MCF 10A (cell line): Measurements from ENCODE around the gene KLLN. TPM values are rescaled to one million over a fixed set of nuclear protein-coding genes. Genes with fewer than 3 reads are reported as not detected.

ENCODE experiments used
- BruUV-seq: library from RNA; stranded (reverse); fragments of 400-500 nt; replicated peaks from 2 replicates; lab custom pipeline; 2021; lab: Mats Ljungman, UMichigan
- CTCF ChIA-PET: fragments of 300-600 bp; sonication (Branson Sonifier 250); formaldehyde crosslinking; extraction: SDS; loops from one replicate; lab custom pipeline; 2021; ENCODE audit warnings: antibody characterized with exemption, inconsistent platforms; lab: Yijun Ruan, JAX
- POLR2A ChIA-PET: fragments of 300-600, 350-650 bp; sonication (Branson Sonifier 250); formaldehyde crosslinking; extraction: SDS; loops from one replicate; lab custom pipeline; 2020; ENCODE audit warnings: antibody characterized with exemption, inconsistent platforms; lab: Yijun Ruan, JAX
- DNase-seq: peaks from one replicate; pipeline ENCODE4 v3.0.0-alpha.2; 2018; ENCODE audit not compliant: unreplicated experiment
- H3K27ac Mint-ChIP-seq: one replicate; pipeline ENCODE4 v1.8.0; 2022; ENCODE audit warnings: mild to moderate bottlenecking, low read depth, mixed read lengths; ENCODE audit not compliant: unreplicated experiment
- H3K27me3 Mint-ChIP-seq: one replicate; pipeline ENCODE4 v1.8.0; 2022; ENCODE audit warnings: mixed read lengths; ENCODE audit not compliant: insufficient read depth, unreplicated experiment
- H3K36me3 Mint-ChIP-seq: one replicate; pipeline ENCODE4 v1.8.0; 2022; ENCODE audit warnings: mild to moderate bottlenecking, moderate library complexity, mixed read lengths; ENCODE audit not compliant: insufficient read depth, unreplicated experiment
- H3K4me1 Mint-ChIP-seq: one replicate; pipeline ENCODE4 v1.8.0; 2022; ENCODE audit warnings: mixed read lengths; ENCODE audit not compliant: insufficient read depth, unreplicated experiment
- H3K4me3 Mint-ChIP-seq: one replicate; pipeline ENCODE4 v1.8.0; 2022; ENCODE audit warnings: mild to moderate bottlenecking, moderate library complexity, mixed read lengths; ENCODE audit not compliant: unreplicated experiment
- H3K9me3 Mint-ChIP-seq: one replicate; pipeline ENCODE4 v1.8.0; 2022; ENCODE audit warnings: mixed read lengths; ENCODE audit not compliant: unreplicated experiment
- CTCF ChIP-seq: fragments of 200-600 bp; IDR thresholded peaks from one replicate; pipeline ENCODE4 v1.8.0; 2022; ENCODE audit warnings: antibody characterized with exemption, mild to moderate bottlenecking; ENCODE audit not compliant: unreplicated experiment
- intact Hi-C: fragments of 100-400 bp; cut with micrococcal nuclease; formaldehyde crosslinking; loops from 2 replicates; pipeline ENCODE4 v1.14.1; 2022
- total RNA-seq: library from RNA; stranded (reverse); gene quantifications from 2 replicates; pipeline ENCODE4 v1.2.3, GENCODE V29; 2022

Gene KLLN
- total RNA-seq, 1 experiment from 2014 or later, result 0.68 TPM

- CTCF ChIA-PET, result interaction anchor here (0.9 kb wide), 2 partner anchors 25 to 32 kb away, joined by 3 read pairs; no protein-coding TSS in a partner anchor
- no peak for TF ChIP-seq CTCF
- Mint-ChIP-seq H3K27ac (no peak overlapping the region), H3K36me3 (peaks cover 40% of the 10 kb centered on the region), H3K4me1 (peaks cover 15% of the 10 kb centered on the region), H3K4me3 (no peak overlapping the region), H3K27me3 (no peaks in the 10 kb centered on the region), H3K9me3 (no peaks in the 10 kb centered on the region)
- DNase-seq, result peak; percentile 49
- intact Hi-C loops, result no loop called here
- POLR2A ChIA-PET, result interaction anchor here (0.6 to 11.6 kb wide), 5 partner anchors 11 to 1116 kb away, joined by 3 to 185 read pairs (median 4); partner anchors contain the start of genes KLLN and PTEN
- no TSS peak for BruUV-seq
Measured at GRCh38 chr10:87875929-87876571, 12.7 kb upstream of the KLLN start.

- DNase-seq, result no peak
- ChIA-PET CTCF (interaction anchor here (2.9 kb wide), 1 partner anchor 10 kb away, joined by 9 read pairs; the partner anchor contains the start of genes KLLN and PTEN), POLR2A (interaction anchor here (1.3 to 11.6 kb wide), 4 partner anchors 9 to 55 kb away, joined by 4 to 185 read pairs (median 5); partner anchors contain the start of genes ATAD1, KLLN and PTEN)
- intact Hi-C loops, result no loop called here
- Mint-ChIP-seq H3K4me3 (no peak overlapping the region), H3K9me3 (no peaks in the 10 kb centered on the region), H3K36me3 (peaks cover 22% of the 10 kb centered on the region), H3K4me1 (peaks cover 23% of the 10 kb centered on the region), H3K27ac (no peak overlapping the region), H3K27me3 (no peaks in the 10 kb centered on the region)
- no peak for TF ChIP-seq CTCF
- BruUV-seq, result no TSS peak
Measured at GRCh38 chr10:87873656-87874055, 10.3 kb upstream of the KLLN start.

GRCh38 chr10:87872828-87873227, 9.5 kb upstream of the KLLN start:
- H3K9me3 Mint-ChIP-seq, result no peaks in the 10 kb centered on the region
- intact Hi-C loops, result no loop called here
- H3K27ac Mint-ChIP-seq, result no peak overlapping the region
- peaks cover 14% of the 10 kb centered on the region for H3K36me3 Mint-ChIP-seq
- peaks cover 22% of the 10 kb centered on the region for H3K4me1 Mint-ChIP-seq
- H3K27me3 Mint-ChIP-seq, result no peaks in the 10 kb centered on the region
- no peak for DNase-seq
- H3K4me3 Mint-ChIP-seq, result no peak overlapping the region
- ChIA-PET CTCF (interaction anchor here (1.2 to 2.9 kb wide), 2 partner anchors 9 to 55 kb away, joined by 3 to 9 read pairs; partner anchors contain the start of genes KLLN and PTEN), POLR2A (interaction anchor here (1.1 to 11.6 kb wide), 7 partner anchors 9 to 259 kb away, joined by 3 to 185 read pairs (median 4); partner anchors contain the start of genes ATAD1, KLLN and PTEN)
- no peak for TF ChIP-seq CTCF
- no TSS peak for BruUV-seq
